ENCODE measurements around the gene AHSA1.
A peak's percentile ranks its signal among the peaks of the same experiment; 100 is the strongest.
"Not testable (repeated sequence)": the region's sequence is repeated elsewhere in the genome, so short reads cannot be mapped to it uniquely, and the experiment has no call there.

Gene AHSA1

GRCh38 chr14:77457522-77458248 lies at the start of gene AHSA1, which contains the start of gene VIPAS39:
Gene AHSA1, plus strand, starts transcription at chr14:77458093. Its CDS starts 97 bp downstream, at chr14:77458190.
Gene VIPAS39, minus strand, starts transcription at chr14:77457601. Its CDS starts 3,499 bp downstream, at chr14:77454102.
- DNase-seq: peak; percentile 97 to 99

- no peak for DNase-seq
Measured at GRCh38 chr14:77409131-77409533, 48.8 kb upstream of the AHSA1 start.

GRCh38 chr14:77415403-77416030 lies 42.4 kb upstream of the AHSA1 start:
- not testable (repeated sequence) for DNase-seq

DNA sequence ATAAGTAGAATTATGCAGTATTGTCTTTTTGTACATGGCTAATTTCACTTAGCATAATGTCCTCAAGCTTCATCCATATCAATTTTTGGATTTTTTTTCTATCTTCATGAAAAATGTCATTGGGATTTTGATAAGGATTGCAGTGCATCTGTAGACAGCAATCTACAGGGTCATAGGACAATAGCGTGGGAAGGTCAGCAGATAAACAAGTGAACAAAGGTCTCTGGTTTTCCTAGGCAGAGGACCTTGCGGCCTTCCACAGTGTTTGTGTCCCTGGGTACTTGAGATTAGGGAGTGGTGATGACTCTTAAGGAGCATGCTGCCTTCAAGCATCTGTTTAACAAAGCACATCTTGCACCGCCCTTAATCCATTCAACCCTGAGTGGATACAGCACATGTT lies 41.8 kb upstream of the AHSA1 start:
- DNase-seq: not testable (repeated sequence)

DNA sequence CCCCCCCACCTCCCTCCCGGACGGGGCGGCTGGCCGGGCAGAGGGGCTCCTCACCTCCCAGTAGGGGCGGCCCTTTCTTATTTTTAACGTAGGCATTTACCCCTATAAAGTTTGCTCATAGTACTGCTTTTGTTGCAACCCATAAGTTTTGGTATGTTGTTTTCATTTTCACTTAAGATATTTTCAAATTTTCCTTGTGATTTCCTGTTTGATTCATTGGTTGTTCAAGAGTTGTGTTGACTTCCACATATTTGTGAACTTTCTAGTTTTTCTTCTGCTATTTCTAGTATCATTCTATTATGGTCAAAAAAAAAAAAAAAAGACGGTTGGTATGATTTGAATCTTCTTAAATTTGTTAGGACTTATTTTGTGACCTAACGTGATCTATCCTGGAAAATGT lies 41.1 kb upstream of the AHSA1 start:
- DNase-seq: no peak

DNA sequence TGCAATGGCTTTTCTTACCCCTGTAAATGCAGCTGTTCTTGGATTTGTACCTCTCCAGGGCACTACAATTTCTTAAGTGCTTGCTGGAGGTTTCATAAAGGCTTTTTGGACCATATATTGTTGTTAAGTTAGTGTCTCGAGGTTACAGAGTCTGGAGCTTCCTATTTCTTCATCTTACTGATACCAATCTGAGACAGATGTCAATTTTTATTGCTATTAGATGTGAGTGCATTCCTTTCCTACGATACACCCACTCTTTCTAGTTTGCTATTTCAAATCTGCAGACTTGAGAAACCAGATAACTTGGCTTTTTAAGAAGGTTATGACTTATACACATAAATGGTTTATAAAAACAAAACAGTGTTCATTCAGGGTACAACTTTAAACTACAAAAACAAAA lies 36.7 kb upstream of the AHSA1 start:
- no peak for DNase-seq

GRCh38 chr14:77423423-77423822 lies 34.5 kb upstream of the AHSA1 start, which contains the start of gene NOXRED1:
Gene NOXRED1, minus strand, starts transcription at chr14:77423523. Its CDS starts 634 bp downstream, at chr14:77422889.
- DNase-seq: no peak

GRCh38 chr14:77424862-77425261 lies 33.0 kb upstream of the AHSA1 start:
- DNase-seq: no peak

GRCh38 chr14:77426396-77426795 lies 31.5 kb upstream of the AHSA1 start:
- no peak for DNase-seq

DNA sequence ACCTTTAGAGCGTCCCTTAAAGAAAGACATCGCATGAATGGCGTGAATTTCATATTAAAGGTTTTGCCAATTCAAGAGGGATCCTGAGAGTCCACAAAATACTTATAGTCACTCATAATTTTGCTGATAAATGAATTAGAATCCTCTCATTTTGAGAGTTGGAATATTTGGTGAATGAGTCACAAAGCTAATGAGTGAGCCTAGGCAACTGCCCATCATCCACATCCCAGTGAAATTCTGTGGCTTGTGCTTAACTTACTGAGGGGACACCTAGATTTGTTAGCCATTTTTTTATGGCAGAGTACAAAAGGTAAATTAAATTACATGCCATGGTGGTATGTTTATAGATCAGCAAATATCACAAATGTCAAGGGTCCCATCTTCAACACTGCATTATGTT lies 21.9 kb upstream of the AHSA1 start:
- no peak for DNase-seq

- no peak for DNase-seq
Measured at GRCh38 chr14:77438596-77438995, 19.3 kb upstream of the AHSA1 start.

GRCh38 chr14:77439861-77440260 lies 18.0 kb upstream of the AHSA1 start:
- no peak for DNase-seq

DNA sequence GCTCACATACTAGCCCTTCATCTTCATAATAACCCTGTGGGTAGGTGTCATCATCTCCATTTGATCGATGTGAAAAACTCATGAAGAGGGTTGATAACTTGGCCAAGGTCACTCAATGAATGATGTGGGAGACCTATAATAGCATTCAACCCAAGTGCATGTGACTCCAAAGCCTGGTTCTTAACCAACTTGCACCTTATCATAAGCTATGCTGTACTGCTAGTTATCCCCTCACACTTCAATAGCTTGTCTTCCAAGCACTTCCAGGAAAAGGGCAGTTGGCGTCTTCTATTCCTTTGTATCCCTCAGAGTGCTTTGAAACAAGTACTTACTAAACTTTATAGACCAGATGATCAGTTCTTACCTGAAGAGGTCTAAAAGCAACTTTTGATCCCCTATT lies 15.7 kb upstream of the AHSA1 start:
- no peak for DNase-seq

GRCh38 chr14:77455966-77456640 lies 1.8 kb upstream of the AHSA1 start:
- no peak for DNase-seq

GRCh38 chr14:77457115-77457521 lies 775 bp upstream of the AHSA1 start:
- DNase-seq: no peak

- peak in 1 of 2 experiments; percentile 34 for DNase-seq
Measured at GRCh38 chr14:77458249-77458950, 507 bp downstream of the AHSA1 start.

GRCh38 chr14:77459072-77459723 lies 1.3 kb downstream of the AHSA1 start:
- DNase-seq: peak; percentile 72 to 74

- no peak for DNase-seq
Measured at GRCh38 chr14:77467801-77468200, 9.9 kb downstream of the AHSA1 start.

- no peak for DNase-seq
Measured at GRCh38 chr14:77469067-77469505, 11.2 kb downstream of the AHSA1 start.

DNA sequence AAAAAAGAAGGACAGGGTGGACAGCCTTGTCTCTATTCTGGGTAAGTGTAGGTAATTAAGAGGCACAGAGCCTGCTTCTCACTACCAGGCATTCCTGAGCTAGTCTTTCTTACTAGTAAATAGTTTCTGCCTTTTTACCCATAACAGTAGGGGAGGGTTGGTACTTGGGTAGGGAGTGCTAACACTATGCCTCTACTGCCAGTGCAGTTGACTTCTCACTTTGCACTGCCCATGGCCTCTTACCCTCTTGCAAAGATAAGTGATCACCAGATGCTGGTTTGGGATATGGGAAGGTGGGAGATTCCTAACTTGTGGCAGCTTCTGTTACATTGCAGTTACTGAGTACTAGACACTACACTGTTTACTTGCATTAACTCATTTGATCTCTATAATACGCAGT lies 11.6 kb downstream of the AHSA1 start:
- no peak for DNase-seq

DNA sequence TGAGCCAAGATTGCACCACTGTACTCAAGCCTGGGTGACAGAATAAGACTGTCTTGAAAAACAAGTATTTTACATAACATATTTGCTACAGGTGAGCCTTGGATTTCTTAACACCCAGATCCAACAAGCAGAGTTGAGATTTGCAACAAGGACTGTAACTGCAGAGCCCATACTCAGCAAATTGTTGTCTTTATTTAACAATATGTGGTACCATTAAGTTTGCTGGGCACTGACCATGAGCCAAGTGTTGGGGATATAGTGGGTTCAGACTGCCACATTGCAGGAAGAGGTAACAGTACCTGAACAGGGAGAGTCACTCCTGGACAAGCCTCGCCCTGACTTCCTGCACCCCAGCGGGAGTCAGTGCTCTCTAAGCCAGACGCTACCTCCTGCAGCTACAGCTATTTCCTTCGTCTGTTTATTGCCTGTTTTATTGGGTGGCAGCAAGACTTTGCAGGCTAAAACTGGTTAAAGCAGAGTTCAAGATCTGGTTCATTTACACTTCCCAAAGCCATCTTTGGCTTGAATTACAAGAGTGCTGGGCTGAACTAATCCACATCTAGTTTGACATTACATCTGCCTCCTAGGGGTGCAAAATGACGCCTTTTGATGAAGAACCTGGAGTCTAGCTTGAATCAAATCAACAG lies 12.5 kb downstream of the AHSA1 start:
- DNase-seq: peak in 1 of 2 experiments; percentile 14

DNA sequence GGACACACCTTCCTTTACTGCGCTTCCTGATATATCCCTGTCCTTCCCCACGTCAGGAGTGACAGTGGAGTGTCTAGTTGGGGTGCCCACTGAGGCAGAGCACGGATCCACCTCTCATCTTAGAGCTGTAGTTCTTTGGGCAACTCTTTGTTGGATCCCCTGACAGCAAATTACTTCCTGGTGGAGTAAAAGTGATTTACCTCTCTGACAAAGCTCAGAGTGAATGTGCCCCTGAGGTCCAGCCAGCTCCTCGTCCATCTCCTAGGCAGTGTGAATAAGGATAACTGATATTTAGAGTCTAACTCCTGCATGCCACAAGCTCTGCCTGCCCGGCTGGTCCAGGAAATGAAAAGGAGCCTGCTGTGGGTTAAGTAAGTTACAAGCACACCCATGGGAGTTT lies 16.0 kb downstream of the AHSA1 start:
- DNase-seq: no peak

Data from NCI-H2081 (cell line).